HG03097 (cell line): ENCODE data around the gene PHF21B.

ENCODE experiments used
- ATAC-seq: cut with Tn5 transposase; IDR thresholded peaks from one replicate; pipeline ENCODE4 v1.9.1; 2021; ENCODE audit not compliant: unreplicated experiment, low FRiP score

Gene PHF21B

DNA sequence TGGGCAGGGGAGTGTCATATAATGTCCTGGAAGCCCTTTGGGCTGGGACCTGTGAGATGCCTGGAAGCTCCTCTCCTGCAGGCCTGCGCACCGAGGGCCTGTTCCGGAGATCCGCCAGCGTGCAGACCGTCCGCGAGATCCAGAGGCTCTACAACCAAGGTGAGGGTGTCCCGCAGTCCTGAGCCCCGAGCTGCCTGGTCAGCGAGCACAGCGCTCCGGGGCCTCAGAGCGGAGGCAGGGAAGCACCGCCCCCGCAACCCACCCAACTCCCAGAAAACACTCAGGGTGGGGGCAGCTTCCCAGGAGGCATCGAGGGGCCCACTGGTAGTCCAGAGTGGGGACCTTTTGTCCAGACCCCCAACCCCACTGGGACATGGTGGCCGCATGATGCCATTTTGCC lies 161.9 kb downstream of the PHF21B start:
- no peak for ATAC-seq

DNA sequence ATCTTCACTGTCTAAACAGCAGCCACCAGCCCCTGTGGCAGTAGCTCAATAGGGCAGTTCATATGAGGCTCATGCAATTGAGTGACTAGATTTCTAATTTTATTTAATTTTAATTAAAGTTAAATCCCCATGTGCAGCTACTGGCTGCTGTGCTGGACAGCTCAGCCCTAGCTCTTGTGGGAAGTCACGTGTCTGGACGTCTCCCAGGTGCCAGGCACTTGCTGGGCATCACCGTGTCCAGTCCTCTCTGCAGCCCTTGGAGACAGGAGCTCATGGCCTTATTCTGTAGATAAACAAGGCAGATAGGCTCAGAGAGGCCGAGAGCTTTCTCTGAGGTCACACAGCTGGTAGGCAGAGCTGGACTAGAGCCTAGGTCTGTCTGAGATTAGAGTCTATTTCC lies 162.4 kb downstream of the PHF21B start:
- ATAC-seq, result no peak

DNA sequence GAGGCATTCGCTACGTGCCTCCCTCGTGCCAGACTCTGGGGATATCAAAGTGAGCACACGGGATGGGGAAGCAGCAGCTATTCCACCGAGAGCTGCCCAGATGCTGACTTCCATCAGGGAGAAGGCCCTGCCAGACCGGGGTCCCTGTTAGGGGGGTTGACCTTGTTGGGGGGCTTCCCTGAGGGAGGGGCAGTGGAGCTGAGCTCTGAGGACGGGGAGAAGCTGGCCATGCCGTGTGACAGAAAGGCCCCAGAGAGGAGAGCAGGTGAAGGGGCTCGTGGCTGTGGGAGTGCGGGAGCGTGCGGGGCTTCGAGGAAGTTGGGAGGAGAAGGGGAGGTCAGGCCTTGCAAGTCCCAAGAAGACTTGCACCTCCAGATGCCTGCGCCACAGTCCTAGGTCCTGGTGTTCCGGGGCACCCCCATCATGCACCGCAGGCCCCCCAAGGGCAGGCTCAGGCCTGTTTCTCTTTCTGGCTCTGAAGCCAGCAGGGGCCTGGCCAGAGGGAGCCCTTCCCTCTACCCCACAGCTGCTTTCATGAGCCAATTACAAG lies 163.0 kb downstream of the PHF21B start:
- no peak for ATAC-seq

DNA sequence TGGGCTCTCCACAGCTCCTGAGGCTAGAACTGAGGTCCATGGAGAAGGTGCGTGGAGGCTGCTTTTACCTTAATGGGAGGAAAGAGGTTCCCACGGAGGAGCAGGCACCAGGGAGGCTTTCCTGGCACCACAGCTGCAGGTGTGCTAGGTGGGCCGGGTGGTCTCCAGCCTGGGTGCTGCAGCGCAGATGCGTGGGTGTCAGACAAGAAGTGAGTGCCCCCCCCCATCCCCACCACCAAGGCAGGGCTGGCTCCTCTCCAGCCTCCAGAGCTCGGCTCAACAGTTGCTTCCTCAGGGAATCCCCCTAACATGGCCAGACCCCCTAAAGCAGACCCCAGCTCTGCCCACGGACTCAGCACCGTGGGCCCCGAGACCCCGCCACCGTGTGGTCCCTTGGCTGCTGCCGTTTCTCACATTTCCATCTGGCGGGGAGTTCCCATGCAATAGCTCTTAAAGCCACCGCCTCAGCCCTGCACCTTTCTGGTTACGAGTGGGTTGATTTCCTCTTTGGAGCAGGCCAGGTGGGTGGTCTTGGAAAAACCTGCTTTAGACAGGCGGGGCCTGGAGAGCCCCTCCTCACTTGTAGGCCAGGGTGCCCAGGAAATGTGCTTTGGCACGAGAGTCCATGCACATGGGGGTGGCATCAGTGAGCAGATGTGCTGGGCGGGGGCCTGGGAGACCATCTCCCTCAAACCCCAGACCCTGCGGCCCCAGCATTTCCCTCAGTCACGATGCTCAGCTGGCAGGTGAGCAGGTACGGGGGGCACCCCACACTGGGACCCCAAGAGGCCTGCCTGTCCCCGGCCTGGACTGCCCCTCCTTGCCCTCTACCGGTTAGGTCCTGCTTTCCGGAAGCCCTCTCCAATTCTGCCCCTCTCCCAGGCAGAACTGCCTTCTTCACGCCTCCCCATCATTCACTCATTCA lies 163.7 kb downstream of the PHF21B start:
- no peak for ATAC-seq

DNA sequence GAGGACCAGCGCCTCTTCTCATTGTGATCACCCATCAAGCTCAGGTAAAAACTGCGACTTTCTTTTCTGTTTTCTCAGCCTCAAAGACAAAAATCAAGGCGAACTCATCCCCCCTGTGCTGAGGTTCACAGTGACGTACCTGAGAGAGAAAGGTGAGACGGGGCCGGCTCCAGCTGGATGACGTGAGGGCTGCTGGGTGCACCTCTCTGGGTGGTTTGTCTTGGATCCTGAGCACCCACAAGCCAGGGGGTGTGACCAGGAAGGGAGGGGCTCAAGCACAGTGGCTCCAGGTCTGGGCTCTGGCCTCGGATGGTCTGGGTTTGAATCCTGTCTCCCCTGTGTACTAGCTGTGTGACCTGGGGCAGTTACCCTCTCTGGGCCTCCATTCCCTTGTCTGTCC lies 164.6 kb downstream of the PHF21B start:
- no peak for ATAC-seq

- no peak for ATAC-seq
These were observed 167.4 kb downstream of the PHF21B start for GRCh38 chr22:44842417-44842816.

- no peak for ATAC-seq
These were observed 169.0 kb downstream of the PHF21B start for GRCh38 chr22:44840611-44841322.

DNA sequence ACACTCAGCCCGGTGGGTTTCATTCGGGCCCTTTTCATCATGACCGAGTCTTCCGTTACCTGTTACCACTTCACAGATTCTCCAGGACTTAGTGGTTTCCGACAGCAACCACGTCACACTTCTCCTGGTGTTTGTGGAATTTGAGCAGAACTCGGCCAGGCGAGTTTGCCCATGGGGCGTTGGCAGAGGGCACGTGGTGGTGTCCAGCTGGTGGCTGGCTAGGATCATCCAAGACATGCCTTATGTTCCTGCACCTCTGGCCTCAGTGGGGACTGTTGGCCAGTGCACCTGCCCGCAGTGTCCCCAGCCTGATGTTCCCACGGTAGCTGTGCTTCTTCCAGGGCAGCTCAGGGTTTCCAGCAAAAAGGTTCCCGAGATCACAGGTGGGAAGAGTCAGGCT lies 170.1 kb downstream of the PHF21B start:
- ATAC-seq, result no peak

GRCh38 chr22:44839061-44839460 lies 170.7 kb downstream of the PHF21B start:
- no peak for ATAC-seq

DNA sequence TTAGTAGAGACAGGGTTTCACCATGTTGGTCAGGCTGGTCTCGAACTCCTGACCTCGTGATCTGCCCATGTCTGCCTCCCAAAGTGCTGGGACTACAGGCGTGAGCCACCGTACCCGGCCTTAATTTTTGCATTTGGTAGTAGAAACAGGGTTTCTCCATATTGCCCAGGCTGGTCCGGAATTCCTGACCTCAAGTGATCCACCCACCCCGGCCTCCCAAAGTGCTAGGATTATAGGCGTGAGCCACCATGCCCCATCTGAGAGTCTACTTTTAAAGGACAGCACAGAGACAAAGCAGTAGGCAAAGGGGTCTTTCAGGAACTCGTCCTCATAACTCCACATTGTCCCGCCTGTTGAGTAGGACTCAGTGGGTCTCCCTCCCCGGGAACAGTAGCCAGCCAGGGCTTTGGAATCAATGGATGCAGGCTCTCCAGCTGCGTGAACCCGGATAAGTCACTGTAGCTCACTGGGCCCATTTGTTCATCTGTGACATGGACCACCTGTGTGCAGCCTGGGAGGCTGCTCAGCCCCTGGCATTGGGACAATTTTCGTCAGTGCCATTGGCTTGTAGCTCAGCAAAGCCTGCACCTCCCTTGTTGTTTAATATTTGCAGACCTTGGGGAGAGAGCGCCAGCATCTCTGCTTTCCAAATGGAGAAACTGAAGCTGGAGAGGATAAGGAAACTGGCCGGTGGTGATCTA lies 171.3 kb downstream of the PHF21B start:
- no peak for ATAC-seq

GRCh38 chr22:44837481-44837880 lies 172.3 kb downstream of the PHF21B start:
- no peak for ATAC-seq

DNA sequence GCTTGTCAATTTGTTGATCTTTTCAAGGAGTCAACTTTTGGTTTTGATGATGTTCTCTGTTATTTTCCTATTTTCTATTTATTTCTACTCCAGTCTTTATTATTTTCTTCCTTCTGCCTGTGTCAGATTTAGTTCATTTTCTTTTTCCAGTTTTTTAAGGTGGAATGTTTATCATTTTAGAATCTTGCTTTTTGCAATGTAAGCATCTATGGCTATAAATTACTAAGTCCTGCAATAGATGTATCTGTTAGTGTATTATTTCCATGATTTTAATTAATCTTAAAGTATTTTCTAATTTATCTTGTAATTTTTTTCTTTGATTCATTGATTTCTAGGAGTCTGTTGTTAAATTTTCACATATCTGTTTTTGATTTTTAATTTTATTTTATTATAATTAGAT lies 175.7 kb downstream of the PHF21B start:
- no peak for ATAC-seq

GRCh38 chr22:44831885-44832284 lies 177.9 kb downstream of the PHF21B start:
- ATAC-seq, result no peak
